Central memory CD8-positive, alpha-beta T cell (primary cell): Measurements from ENCODE around the gene TM4SF5.

Experiments
- ATAC-seq: fragments of 150-1000 bp; cut with Tn5 transposase; replicated peaks from 2 replicates; pipeline ENCODE4 v1.10.0; 2022; ENCODE audit warnings: mild to moderate bottlenecking, moderate FRiP score, moderate number of reproducible peaks; ENCODE audit not compliant: poor library complexity, severe bottlenecking; ENCODE audit errors: extremely low read depth
- DNase-seq, 2 donors: peaks; one replicate each; pipeline ENCODE4 v3.0.0; 2021; ENCODE audit warnings: low spot score in 2 of 2
- H3K27ac Mint-ChIP-seq: one replicate; pipeline ENCODE4 v1.8.0; 2022; ENCODE audit warnings: low read depth, mild to moderate bottlenecking, moderate library complexity, mixed read lengths
- H3K27me3 Mint-ChIP-seq: one replicate; pipeline ENCODE4 v1.8.0; 2022; ENCODE audit warnings: mixed read lengths
- H3K36me3 Mint-ChIP-seq: one replicate; pipeline ENCODE4 v1.8.0; 2022; ENCODE audit warnings: mild to moderate bottlenecking, moderate library complexity, mixed read lengths; ENCODE audit not compliant: insufficient read depth
- H3K4me1 Mint-ChIP-seq: one replicate; pipeline ENCODE4 v1.8.0; 2022; ENCODE audit warnings: mixed read lengths
- H3K4me3 Mint-ChIP-seq: one replicate; pipeline ENCODE4 v1.8.0; 2022; ENCODE audit warnings: mild to moderate bottlenecking, moderate library complexity, mixed read lengths
- H3K9me3 Mint-ChIP-seq: one replicate; pipeline ENCODE4 v1.8.0; 2022; ENCODE audit warnings: mixed read lengths

TM4SF5 gene

DNA sequence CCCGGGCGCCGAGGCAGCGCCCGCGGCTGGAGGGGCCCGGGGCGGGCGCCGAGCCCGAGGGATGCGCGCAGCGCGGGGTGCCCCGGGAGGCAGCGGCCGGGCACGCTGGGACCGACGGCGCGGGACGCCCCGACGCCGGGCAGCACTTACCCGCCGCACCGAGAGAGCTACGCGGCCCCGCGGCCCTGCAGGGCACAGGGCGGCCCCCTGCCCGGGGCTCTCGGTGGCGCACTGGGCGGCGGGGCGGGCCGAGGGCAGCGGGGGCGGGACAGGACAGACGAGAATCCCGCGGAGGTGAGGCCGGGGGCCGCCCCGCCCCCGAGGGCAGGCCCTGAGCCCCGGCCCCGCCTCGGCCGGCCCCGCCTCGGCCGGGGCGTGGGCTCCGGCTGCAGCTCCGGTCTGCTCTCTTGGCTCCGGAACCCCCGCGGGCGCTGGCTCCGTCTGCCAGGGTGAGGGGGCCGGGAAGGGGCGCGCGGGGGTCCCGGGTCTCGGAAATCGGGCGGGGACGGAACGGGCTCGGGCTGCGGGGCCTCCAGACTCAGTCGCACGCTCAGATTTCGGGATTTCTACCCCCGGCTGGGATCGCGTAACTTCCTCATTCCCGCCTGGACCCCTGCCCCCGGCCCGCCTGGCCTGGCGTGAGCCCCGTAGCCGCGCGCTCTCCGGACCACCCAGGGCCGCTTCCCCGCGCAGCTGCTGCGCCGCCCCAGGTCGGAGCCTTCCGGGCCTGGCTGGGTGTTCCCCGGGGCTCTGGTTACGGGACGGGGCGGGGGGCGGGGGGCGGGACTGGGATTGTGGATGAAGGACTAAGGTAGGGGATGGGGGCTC lies 35.3 kb downstream of the TM4SF5 start, which contains the start of gene PLD2:
PLD2 (plus strand) TSS at position 376 of the 828 bp plus-strand sequence. CDS start 621 bp downstream, outside the sequence.
- Mint-ChIP-seq H3K27me3 (no peaks in the 10 kb centered on the region), H3K36me3 (peaks cover 2% of the 10 kb centered on the region), H3K4me3 (peak within 1 kb of the TSS; percentile 77), H3K27ac (peak within 1 kb of the TSS; percentile 49), H3K4me1 (peaks cover 15% of the 10 kb centered on the region), H3K9me3 (no peaks in the 10 kb centered on the region)
- peak; percentile 98 for ATAC-seq
- peak; percentile 64 to 66 for DNase-seq

DNA sequence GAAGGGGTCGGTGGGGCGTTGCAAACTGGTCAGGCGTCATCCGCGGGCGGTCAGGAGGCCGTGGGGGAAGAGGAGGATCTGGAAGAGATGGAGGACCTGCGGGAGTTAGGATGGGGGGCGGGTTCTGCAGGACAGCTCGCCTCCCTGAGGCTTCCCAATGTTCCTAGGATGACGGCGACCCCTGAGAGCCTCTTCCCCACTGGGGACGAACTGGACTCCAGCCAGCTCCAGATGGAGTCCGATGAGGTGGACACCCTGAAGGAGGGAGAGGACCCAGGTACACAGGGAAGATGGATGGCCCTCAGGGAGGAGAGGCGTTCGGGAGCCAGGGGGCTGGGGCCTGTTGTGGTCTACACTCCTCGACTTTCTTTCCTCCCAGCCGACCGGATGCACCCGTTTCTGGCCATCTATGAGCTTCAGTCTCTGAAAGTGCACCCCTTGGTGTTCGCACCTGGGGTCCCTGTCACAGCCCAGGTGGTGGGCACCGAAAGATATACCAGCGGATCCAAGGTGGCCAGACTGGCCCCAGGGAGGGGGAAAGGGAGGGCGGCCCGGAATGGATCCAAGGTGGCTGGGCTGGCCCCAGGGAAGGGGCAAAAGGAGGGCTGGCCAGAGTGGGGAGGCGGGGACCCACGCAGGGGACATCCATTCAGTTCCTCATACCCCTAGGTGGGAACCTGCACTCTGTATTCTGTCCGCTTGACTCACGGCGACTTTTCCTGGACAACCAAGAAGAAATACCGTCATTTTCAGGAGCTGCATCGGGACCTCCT lies 36.1 kb downstream of the TM4SF5 start:
- H3K9me3 Mint-ChIP-seq = no peaks in the 10 kb centered on the region
- no peaks in the 10 kb centered on the region for H3K27me3 Mint-ChIP-seq
- H3K36me3 Mint-ChIP-seq = peaks cover 2% of the 10 kb centered on the region
- H3K4me1 Mint-ChIP-seq = peaks cover 15% of the 10 kb centered on the region
- peak overlapping the region; percentile 49 for H3K27ac Mint-ChIP-seq
- H3K4me3 Mint-ChIP-seq = peak overlapping the region; percentile 77
- ATAC-seq = no peak
- no peak for DNase-seq

DNA sequence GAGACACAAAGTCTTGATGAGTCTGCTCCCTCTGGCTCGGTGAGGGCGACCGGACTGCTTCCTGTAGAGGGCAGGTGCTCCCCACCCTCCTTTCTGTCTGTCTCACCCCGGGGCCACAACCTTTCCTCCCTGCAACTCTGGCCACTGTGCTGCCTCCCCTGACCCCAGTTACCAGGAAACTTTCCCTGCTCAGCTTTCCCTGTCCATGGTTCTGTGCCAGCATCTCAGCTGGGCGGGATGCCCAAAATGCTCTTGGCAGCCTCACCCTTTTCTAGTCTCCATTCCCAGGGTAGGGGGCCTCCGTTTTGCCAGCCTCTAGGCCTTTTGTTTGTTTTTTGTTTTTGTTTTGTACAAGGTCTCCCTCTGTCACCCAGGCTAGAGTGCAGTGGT lies 36.7 kb downstream of the TM4SF5 start:
- no peaks in the 10 kb centered on the region for H3K27me3 Mint-ChIP-seq
- H3K4me1 Mint-ChIP-seq = peaks cover 15% of the 10 kb centered on the region
- ATAC-seq (no peak), DNase-seq (no peak)
- H3K36me3 Mint-ChIP-seq = peaks cover 2% of the 10 kb centered on the region
- H3K4me3 Mint-ChIP-seq = peak overlapping the region; percentile 77
- H3K9me3 Mint-ChIP-seq = no peaks in the 10 kb centered on the region
- H3K27ac Mint-ChIP-seq = no peak overlapping the region

DNA sequence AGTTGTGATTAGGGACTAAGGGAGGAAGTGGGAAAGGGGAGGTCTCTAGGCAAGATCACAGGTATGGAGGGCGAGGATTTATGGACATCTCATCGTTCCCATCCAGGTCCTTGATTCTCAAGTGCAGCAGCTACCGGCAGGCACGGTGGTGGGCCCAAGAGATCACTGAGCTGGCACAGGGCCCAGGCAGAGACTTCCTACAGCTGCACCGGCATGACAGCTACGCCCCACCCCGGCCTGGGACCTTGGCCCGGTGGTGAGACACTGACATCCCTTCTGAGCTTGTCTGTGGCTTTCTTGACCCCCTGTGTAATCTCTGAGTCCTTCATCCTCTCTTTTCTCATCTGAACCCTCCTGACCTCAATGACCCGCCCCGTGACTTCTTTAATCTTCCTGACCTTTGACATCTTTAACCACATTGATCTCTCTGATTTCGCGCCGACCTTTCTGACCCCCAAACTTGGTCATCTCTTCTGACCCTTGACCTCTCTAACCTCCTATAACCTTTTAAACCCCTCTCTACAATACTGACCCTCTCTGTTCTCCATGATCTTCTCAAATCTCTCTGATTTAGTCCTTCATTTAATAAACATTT lies 39.1 kb downstream of the TM4SF5 start:
- no peaks in the 10 kb centered on the region for H3K9me3 Mint-ChIP-seq
- no peak overlapping the region for H3K4me3 Mint-ChIP-seq
- ATAC-seq = no peak
- no peak for DNase-seq
- H3K36me3 Mint-ChIP-seq = peaks cover 2% of the 10 kb centered on the region
- no peak overlapping the region for H3K27ac Mint-ChIP-seq
- H3K4me1 Mint-ChIP-seq = peaks cover 15% of the 10 kb centered on the region
- no peaks in the 10 kb centered on the region for H3K27me3 Mint-ChIP-seq

DNA sequence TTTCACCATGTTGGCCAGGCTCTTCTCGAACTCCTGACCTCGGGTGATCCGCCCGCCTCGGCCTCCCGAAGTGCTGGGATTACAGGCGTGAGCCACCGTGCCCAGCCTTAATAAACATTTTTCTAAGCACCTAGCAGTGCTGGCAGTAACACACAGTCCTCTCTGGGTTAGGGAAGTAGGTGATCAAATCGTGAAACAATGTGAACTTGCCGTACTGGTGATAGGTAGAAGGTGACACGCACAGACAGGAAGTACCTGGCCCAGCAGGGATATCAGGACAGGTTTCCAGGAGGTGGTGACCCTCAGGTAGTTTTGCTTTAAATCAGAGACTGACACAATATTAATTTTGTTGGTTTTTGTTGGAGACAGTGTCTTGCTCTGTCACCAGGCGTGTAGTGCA lies 39.8 kb downstream of the TM4SF5 start:
- DNase-seq = no peak
- H3K9me3 Mint-ChIP-seq = no peaks in the 10 kb centered on the region
- no peak for ATAC-seq
- no peaks in the 10 kb centered on the region for H3K27me3 Mint-ChIP-seq
- peaks cover 2% of the 10 kb centered on the region for H3K36me3 Mint-ChIP-seq
- no peak overlapping the region for H3K27ac Mint-ChIP-seq
- no peak overlapping the region for H3K4me3 Mint-ChIP-seq
- H3K4me1 Mint-ChIP-seq = peaks cover 11% of the 10 kb centered on the region

DNA sequence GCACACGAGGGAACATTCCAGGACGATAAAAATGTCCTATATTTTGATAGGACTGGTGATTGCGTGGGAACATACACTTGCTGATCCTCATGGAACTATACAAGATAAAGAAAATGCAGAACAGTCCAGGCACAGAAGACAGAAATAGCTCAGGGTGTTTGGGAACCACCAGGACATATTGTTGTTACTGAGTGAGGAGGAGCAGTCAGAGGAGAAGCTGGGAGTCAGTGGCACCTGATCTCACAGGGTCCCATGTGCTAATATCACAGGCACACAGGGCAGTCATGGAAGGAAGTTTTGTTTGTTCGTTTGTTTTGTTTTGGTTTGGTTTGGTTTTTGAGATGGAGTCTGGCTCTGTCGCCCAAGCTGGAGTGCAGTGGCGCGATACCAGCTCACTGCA lies 41.0 kb downstream of the TM4SF5 start:
- H3K27ac Mint-ChIP-seq = no peak overlapping the region

DNA sequence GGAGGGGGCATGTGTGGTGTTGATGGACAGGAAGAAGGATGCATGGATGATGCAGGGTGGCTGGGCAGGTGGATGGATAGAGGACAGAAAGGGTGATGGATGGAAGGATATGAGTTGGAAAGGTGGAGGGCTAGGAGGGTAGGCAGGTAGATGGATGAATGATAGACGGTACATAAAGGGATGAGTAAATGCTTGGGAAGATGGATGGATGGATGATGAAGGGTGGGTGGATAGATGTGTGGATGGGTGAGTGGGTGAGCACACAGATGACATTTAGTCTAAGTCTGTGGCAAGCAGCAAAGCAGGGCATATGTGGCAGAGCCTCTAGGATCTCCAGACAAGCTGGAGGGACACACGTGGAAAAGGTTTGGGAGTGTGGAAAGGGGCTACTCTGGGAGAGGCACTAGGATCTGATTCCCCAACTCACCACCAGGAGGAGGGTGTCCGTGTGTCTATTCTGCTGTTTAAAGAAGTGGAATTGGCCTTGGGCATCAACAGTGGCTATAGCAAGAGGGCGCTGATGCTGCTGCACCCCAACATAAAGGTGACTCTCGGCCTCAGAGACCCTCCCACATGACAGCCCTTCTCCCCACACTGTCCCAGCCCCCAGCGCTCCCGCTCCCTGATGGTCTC lies 43.5 kb downstream of the TM4SF5 start:
- Mint-ChIP-seq H3K27me3 (no peaks in the 10 kb centered on the region), H3K36me3 (peaks cover 5% of the 10 kb centered on the region), H3K9me3 (no peaks in the 10 kb centered on the region), H3K4me1 (no peaks in the 10 kb centered on the region), H3K27ac (no peak overlapping the region), H3K4me3 (no peak overlapping the region)
- DNase-seq = no peak
- no peak for ATAC-seq

More for the DNA sequence above, 41.0 kb downstream of the TM4SF5 start:
- no peaks in the 10 kb centered on the region for H3K9me3 Mint-ChIP-seq
- H3K4me1 Mint-ChIP-seq = peaks cover 11% of the 10 kb centered on the region
- H3K36me3 Mint-ChIP-seq = peaks cover 2% of the 10 kb centered on the region
- ATAC-seq = no peak
- no peaks in the 10 kb centered on the region for H3K27me3 Mint-ChIP-seq
- no peak overlapping the region for H3K4me3 Mint-ChIP-seq
- DNase-seq = no peak

DNA sequence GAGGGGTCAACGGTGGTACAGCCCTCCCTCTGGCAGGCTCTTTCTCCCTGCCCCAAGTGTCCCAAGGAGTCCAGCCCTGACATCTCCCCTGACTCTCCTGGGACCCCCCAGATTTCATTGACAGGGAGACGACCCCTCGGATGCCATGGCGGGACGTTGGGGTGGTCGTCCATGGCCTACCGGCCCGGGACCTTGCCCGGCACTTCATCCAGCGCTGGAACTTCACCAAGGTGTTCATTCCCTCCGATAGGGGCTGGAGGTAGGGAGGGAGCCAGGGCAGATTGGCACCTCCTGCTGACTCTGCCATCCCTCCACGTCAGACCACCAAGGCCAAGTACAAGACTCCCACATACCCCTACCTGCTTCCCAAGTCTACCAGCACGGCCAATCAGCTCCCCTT lies 45.1 kb downstream of the TM4SF5 start:
- H3K9me3 Mint-ChIP-seq = no peaks in the 10 kb centered on the region
- H3K27me3 Mint-ChIP-seq = no peaks in the 10 kb centered on the region

DNA sequence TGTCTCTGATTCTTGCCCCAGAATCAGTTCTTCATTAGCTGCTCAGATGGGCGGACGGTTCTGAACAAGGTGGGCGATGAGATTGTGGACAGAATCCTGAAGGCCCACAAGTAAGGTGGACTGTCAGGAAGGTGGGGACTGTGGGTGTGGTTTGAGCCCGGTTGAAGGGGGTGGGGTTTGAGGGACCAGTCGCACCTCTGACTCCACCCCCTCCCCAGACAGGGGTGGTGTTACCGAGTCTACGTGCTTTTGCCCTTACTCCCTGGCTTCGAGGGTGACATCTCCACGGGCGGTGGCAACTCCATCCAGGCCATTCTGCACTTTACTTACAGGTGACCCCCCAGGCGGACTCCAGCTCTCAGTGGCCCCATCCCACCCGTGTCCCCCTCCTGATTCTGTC lies 46.6 kb downstream of the TM4SF5 start:
- DNase-seq = no peak
- Mint-ChIP-seq H3K4me3 (no peak overlapping the region), H3K4me1 (no peaks in the 10 kb centered on the region), H3K9me3 (no peaks in the 10 kb centered on the region), H3K27me3 (no peaks in the 10 kb centered on the region), H3K36me3 (peaks cover 10% of the 10 kb centered on the region), H3K27ac (no peak overlapping the region)
- no peak for ATAC-seq

More for the DNA sequence above, 45.1 kb downstream of the TM4SF5 start:
- Mint-ChIP-seq H3K4me1 (no peaks in the 10 kb centered on the region), H3K27ac (no peak overlapping the region), H3K36me3 (peaks cover 9% of the 10 kb centered on the region), H3K4me3 (no peak overlapping the region)
- DNase-seq (no peak), ATAC-seq (no peak)

DNA sequence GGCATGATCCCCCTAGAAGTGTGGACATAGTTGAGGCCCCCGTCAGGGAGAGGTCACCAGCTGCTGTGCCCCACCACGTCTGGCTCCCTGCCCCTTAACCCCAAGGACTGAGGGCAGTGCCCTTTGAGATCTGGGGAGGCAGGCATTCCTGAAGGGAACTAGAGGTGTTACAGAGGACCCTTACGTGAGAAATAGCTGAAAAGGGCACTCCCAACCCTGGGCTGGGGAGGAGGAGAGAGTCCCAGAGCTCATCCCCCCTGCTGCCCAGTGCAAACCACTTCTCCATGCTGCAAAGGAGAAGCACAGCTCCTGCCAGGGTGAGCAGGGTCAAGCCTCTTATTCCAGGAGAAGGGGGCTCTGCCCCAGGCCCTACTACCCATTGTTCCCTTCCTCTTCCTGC lies 51.1 kb downstream of the TM4SF5 start:
- Mint-ChIP-seq H3K9me3 (no peaks in the 10 kb centered on the region), H3K27ac (no peak overlapping the region), H3K36me3 (peaks cover 10% of the 10 kb centered on the region), H3K4me3 (no peak overlapping the region), H3K27me3 (no peaks in the 10 kb centered on the region), H3K4me1 (no peaks in the 10 kb centered on the region)
- ATAC-seq = no peak
- no peak for DNase-seq

DNA sequence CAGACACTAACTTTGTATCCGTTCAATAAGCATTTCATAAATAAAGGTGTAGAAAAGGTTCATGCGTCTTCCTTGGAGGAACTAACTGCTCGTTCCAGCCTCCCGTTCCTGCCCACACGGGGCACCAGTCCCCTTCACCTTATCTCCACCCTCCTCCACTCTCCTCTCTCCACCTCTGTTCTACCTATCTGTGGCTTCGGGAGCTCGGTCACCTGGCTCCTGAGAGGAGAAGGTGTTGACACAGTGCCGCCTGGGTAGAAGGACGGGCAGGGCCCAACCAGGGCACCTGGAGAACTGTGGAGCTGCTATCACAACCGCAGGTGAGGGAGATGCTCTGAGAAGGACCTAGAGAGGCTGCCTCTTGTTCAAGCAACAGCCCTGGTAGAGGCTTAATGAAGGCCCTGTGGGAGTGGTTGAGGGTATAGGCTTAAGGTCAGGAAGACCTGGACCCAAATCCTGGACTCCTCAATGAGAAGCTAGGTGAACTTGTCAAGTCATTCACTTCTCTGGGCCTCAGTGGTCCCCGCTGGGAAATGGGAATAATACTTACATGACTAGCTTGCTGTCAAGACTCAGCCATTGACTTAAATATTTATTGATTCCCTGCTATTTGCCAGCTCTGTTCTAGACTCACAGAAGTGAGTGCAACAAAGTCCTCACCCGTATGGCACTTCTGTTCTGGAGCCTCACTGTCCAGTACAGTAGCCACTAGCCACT lies 51.8 kb downstream of the TM4SF5 start:
- Mint-ChIP-seq H3K27ac (no peak overlapping the region), H3K27me3 (no peaks in the 10 kb centered on the region)
- no peak for ATAC-seq

DNA sequence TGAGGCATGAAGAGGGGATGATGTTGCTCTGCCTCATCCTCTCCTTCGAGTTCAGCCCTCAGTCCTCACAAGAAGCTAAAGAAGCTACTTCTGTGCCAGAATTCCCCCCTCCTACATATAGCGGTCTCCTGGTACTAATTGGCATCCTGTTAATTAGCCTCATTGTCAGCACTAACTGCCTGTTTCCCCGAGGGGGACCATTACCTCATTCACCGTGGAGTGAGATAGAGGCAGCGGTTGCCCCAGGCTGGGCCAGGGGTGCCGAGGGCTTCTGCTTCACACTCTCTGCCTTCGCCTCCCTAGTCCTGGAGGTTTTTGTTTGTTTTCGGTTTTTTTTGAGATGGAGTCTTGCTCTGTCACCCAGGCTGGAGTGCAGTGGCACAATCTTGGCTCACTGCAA lies 55.7 kb downstream of the TM4SF5 start:
- no peak for ATAC-seq
- DNase-seq = no peak
- H3K27me3 Mint-ChIP-seq = no peaks in the 10 kb centered on the region
- no peak overlapping the region for H3K27ac Mint-ChIP-seq
- no peaks in the 10 kb centered on the region for H3K4me1 Mint-ChIP-seq
- no peak overlapping the region for H3K4me3 Mint-ChIP-seq
- H3K9me3 Mint-ChIP-seq = no peaks in the 10 kb centered on the region
- H3K36me3 Mint-ChIP-seq = no peaks in the 10 kb centered on the region

More for the DNA sequence above, 51.8 kb downstream of the TM4SF5 start:
- DNase-seq = no peak
- H3K9me3 Mint-ChIP-seq = no peaks in the 10 kb centered on the region
- H3K4me1 Mint-ChIP-seq = no peaks in the 10 kb centered on the region
- H3K36me3 Mint-ChIP-seq = peaks cover 10% of the 10 kb centered on the region
- H3K4me3 Mint-ChIP-seq = no peak overlapping the region
